22Rv1 (cell line): ENCODE measurements around the gene TPSAB1.

ENCODE experiments used
- CTCF ChIP-seq: fragments of 450-650 bp; IDR thresholded peaks from 2 replicates; pipeline ENCODE4 v1.5.1; 2017; ENCODE audit warnings: mild to moderate bottlenecking
- ZFX ChIP-seq: fragments of 450-650 bp; IDR thresholded peaks from 2 replicates; pipeline ENCODE4 v1.6.1; 2017; ENCODE audit warnings: antibody characterized with exemption, borderline replicate concordance

GRCh38 chr16:1217526-1217925, 23.0 kb upstream of the TPSAB1 start:
- TF ChIP-seq CTCF (no peak), ZFX (no peak)
